CD4-positive, alpha-beta T cell treated with Interleukin-17A for 1 hour (primary cell): ENCODE results near the gene FRS3.
"Not testable (repeated sequence)": the region's sequence is repeated elsewhere in the genome, so short reads cannot be mapped to it uniquely, and the experiment has no call there.

Source experiments
- DNase-seq: peaks from one replicate; pipeline ENCODE4 v3.0.0-alpha.2; 2020

FRS3 gene

GRCh38 chr6:41779788-41780550 lies at the start of gene FRS3:
Gene FRS3, minus strand, starts transcription at chr6:41779900. Its CDS starts 2,913 bp downstream, at chr6:41776987.
- DNase-seq = peak; percentile 99

GRCh38 chr6:41826343-41827022 lies 46.8 kb upstream of the FRS3 start:
- DNase-seq = no peak

- DNase-seq = no peak
Observed at GRCh38 chr6:41824571-41825569, 45.2 kb upstream of the FRS3 start.

GRCh38 chr6:41823178-41823577 lies 43.5 kb upstream of the FRS3 start:
- DNase-seq = no peak

GRCh38 chr6:41822021-41822420 lies 42.3 kb upstream of the FRS3 start:
- no peak for DNase-seq

GRCh38 chr6:41821266-41821665 lies 41.6 kb upstream of the FRS3 start:
- DNase-seq = no peak

GRCh38 chr6:41818271-41819054 lies 38.8 kb upstream of the FRS3 start:
- DNase-seq = no peak

GRCh38 chr6:41815587-41815986 lies 35.9 kb upstream of the FRS3 start:
- no peak for DNase-seq

GRCh38 chr6:41814629-41815028 lies 34.9 kb upstream of the FRS3 start:
- DNase-seq = no peak

- DNase-seq = no peak
Observed at GRCh38 chr6:41813956-41814355, 34.3 kb upstream of the FRS3 start.

GRCh38 chr6:41813469-41813868 lies 33.8 kb upstream of the FRS3 start:
- no peak for DNase-seq

- not testable (repeated sequence) for DNase-seq
Observed at GRCh38 chr6:41811946-41812345, 32.2 kb upstream of the FRS3 start.

- no peak for DNase-seq
Observed at GRCh38 chr6:41811095-41811494, 31.4 kb upstream of the FRS3 start.

- no peak for DNase-seq
Observed at GRCh38 chr6:41805830-41806774, 26.4 kb upstream of the FRS3 start.

GRCh38 chr6:41801380-41801779 lies 21.7 kb upstream of the FRS3 start:
- DNase-seq = no peak

- DNase-seq = no peak
Observed at GRCh38 chr6:41799559-41799911, 19.8 kb upstream of the FRS3 start.

GRCh38 chr6:41798901-41799558 lies 19.3 kb upstream of the FRS3 start:
- DNase-seq = no peak

GRCh38 chr6:41796474-41796873 lies 16.8 kb upstream of the FRS3 start:
- no peak for DNase-seq

GRCh38 chr6:41791984-41792383 lies 12.3 kb upstream of the FRS3 start:
- DNase-seq = no peak

- no peak for DNase-seq
Observed at GRCh38 chr6:41791305-41791704, 11.6 kb upstream of the FRS3 start.

GRCh38 chr6:41790045-41790444 lies 10.3 kb upstream of the FRS3 start:
- no peak for DNase-seq
